Measurements from ENCODE around the gene SNX7.

Gene SNX7

DNA sequence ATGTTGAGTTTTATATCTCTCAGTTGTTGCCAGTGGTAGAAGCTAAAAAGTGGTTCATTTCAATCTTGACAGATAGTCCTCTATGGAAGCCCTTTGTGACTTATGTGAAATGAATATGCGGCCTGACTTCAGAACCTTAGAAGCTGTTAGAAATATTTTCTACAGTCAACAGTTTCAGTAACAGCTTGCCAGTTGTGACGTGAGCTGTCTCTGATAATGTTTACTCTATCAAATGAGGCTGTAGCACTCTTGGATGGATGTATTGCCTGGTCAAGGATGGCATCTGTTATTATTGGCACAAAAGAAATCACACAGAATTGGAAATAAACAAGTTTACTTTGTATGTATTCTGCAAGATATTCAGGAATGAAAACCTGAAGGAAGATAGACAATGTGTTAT, 31.9 kb downstream of the SNX7 start:
- no peak for ATAC-seq (ENCODE audit: insufficient read depth, low read depth)
- DNase-seq = no peak
- no peaks in the 10 kb centered on the region for H4K20me1 ChIP-seq (ENCODE audit: insufficient read depth, low read length)

DNA sequence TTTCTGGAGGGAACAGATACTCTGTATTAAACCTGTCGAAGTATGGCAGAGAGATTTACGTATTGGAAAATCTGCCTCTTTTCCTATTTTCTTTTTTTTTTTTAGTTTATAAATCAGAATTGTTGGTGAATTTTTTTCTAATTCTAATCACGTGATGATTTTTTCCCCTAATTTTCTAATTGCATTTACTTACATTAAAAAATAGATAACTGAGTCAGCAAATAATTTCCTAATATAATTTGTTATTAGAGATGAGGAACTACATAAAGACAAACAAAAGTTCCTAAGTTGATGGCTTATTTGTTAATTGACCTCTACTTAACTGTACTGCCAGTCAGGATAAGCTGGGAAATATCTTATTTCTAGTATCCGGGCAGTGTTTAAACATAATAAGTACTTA, 34.6 kb downstream of the SNX7 start:
- Histone ChIP-seq H3K4me1 (ENCODE audit: insufficient read depth, low read length) (no peaks in the 10 kb centered on the region), H3K36me3 (ENCODE audit: insufficient read depth, low read length) (no peaks in the 10 kb centered on the region), H3K4me2 (ENCODE audit: insufficient read depth, low read length) (no peak overlapping the region), H3K9me3 (ENCODE audit: insufficient read depth, low read length, severe bottlenecking) (no peaks in the 10 kb centered on the region), H3K4me3 (ENCODE audit: low read depth in 1 of 2, low read length in 2 of 2) (no peak overlapping the region), H3K9ac (ENCODE audit: low read depth, low read length) (no peak overlapping the region), H3K27ac (ENCODE audit: low read length) (no peak overlapping the region), H3K27me3 (ENCODE audit: insufficient read depth, low read length, poor library complexity) (no peaks in the 10 kb centered on the region), H4K20me1 (ENCODE audit: insufficient read depth, low read length) (no peaks in the 10 kb centered on the region), H2AFZ (ENCODE audit: low read depth, low read length) (no peak overlapping the region), H3K79me2 (ENCODE audit: insufficient read depth, low read length) (no peaks in the 10 kb centered on the region)
- ATAC-seq (ENCODE audit: insufficient read depth, low read depth) = no peak
- DNase-seq = no peak
- TF ChIP-seq, protein P1, sequence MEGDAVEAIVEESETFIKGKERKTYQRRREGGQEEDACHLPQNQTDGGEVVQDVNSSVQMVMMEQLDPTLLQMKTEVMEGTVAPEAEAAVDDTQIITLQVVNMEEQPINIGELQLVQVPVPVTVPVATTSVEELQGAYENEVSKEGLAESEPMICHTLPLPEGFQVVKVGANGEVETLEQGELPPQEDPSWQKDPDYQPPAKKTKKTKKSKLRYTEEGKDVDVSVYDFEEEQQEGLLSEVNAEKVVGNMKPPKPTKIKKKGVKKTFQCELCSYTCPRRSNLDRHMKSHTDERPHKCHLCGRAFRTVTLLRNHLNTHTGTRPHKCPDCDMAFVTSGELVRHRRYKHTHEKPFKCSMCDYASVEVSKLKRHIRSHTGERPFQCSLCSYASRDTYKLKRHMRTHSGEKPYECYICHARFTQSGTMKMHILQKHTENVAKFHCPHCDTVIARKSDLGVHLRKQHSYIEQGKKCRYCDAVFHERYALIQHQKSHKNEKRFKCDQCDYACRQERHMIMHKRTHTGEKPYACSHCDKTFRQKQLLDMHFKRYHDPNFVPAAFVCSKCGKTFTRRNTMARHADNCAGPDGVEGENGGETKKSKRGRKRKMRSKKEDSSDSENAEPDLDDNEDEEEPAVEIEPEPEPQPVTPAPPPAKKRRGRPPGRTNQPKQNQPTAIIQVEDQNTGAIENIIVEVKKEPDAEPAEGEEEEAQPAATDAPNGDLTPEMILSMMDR (IDR thresholded peaks at IDR 0.05; ENCODE audit: borderline replicate concordance, extremely low read depth, low read length, poor library complexity, severe bottlenecking) = no peak
- TF ChIP-seq EZH2 (IDR thresholded peaks at IDR 0.05; ENCODE audit: borderline replicate concordance, low read depth, low read length, severe bottlenecking) = no peak

More for the DNA sequence above, 31.9 kb downstream of the SNX7 start:
- H3K4me2 ChIP-seq (ENCODE audit: insufficient read depth, low read length) = no peak overlapping the region
- H3K4me1 ChIP-seq (ENCODE audit: insufficient read depth, low read length) = no peaks in the 10 kb centered on the region
- H3K4me3 ChIP-seq (ENCODE audit: low read depth in 1 of 2, low read length in 2 of 2) = no peak overlapping the region
- H3K36me3 ChIP-seq (ENCODE audit: insufficient read depth, low read length) = no peaks in the 10 kb centered on the region
- no peak for TF ChIP-seq EZH2 (IDR thresholded peaks at IDR 0.05; ENCODE audit: borderline replicate concordance, low read depth, low read length, severe bottlenecking)
- TF ChIP-seq, protein P1 (IDR thresholded peaks at IDR 0.05; ENCODE audit: borderline replicate concordance, extremely low read depth, low read length, poor library complexity, severe bottlenecking) = no peak
- H3K27ac ChIP-seq (ENCODE audit: low read length) = no peak overlapping the region
- H3K27me3 ChIP-seq (ENCODE audit: insufficient read depth, low read length, poor library complexity) = no peaks in the 10 kb centered on the region
- no peak overlapping the region for H2AFZ ChIP-seq (ENCODE audit: low read depth, low read length)
- H3K79me2 ChIP-seq (ENCODE audit: insufficient read depth, low read length) = no peaks in the 10 kb centered on the region
- H3K9me3 ChIP-seq (ENCODE audit: insufficient read depth, low read length, severe bottlenecking) = no peaks in the 10 kb centered on the region
- no peak overlapping the region for H3K9ac ChIP-seq (ENCODE audit: low read depth, low read length)

DNA sequence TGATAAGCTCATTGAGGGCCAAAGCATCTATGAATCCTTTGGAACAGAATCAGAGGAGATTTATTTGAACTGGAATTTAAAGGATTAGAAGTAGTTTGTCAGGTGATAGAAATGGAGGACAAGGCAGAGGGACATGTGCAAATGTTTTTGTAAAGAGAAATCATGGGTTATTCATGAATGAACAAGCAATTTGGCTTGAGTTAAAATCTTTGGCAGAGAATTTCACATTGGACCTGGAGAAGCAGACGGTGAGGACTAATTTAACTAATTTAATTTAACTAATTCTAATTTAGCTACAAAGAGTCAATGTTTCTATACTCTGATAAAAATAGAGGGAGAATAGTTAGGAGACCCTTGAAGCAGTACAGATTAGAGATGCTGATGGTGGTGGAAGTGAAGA, 36.3 kb downstream of the SNX7 start:
- no peaks in the 10 kb centered on the region for H3K79me2 ChIP-seq (ENCODE audit: insufficient read depth, low read length)
- H3K27ac ChIP-seq (ENCODE audit: low read length) = no peak overlapping the region
- no peak overlapping the region for H3K4me2 ChIP-seq (ENCODE audit: insufficient read depth, low read length)
- H3K36me3 ChIP-seq (ENCODE audit: insufficient read depth, low read length) = no peaks in the 10 kb centered on the region
- H4K20me1 ChIP-seq (ENCODE audit: insufficient read depth, low read length) = no peaks in the 10 kb centered on the region
- no peak overlapping the region for H3K4me3 ChIP-seq (ENCODE audit: low read depth in 1 of 2, low read length in 2 of 2)
- ATAC-seq (ENCODE audit: insufficient read depth, low read depth) = no peak
- H2AFZ ChIP-seq (ENCODE audit: low read depth, low read length) = no peak overlapping the region
- H3K4me1 ChIP-seq (ENCODE audit: insufficient read depth, low read length) = no peaks in the 10 kb centered on the region
- DNase-seq = no peak
- H3K9me3 ChIP-seq (ENCODE audit: insufficient read depth, low read length, severe bottlenecking) = no peaks in the 10 kb centered on the region
- no peak overlapping the region for H3K9ac ChIP-seq (ENCODE audit: low read depth, low read length)
- TF ChIP-seq EZH2 (IDR thresholded peaks at IDR 0.05; ENCODE audit: borderline replicate concordance, low read depth, low read length, severe bottlenecking) = no peak
- TF ChIP-seq, protein P1 (IDR thresholded peaks at IDR 0.05; ENCODE audit: borderline replicate concordance, extremely low read depth, low read length, poor library complexity, severe bottlenecking) = no peak
- no peaks in the 10 kb centered on the region for H3K27me3 ChIP-seq (ENCODE audit: insufficient read depth, low read length, poor library complexity)

DNA sequence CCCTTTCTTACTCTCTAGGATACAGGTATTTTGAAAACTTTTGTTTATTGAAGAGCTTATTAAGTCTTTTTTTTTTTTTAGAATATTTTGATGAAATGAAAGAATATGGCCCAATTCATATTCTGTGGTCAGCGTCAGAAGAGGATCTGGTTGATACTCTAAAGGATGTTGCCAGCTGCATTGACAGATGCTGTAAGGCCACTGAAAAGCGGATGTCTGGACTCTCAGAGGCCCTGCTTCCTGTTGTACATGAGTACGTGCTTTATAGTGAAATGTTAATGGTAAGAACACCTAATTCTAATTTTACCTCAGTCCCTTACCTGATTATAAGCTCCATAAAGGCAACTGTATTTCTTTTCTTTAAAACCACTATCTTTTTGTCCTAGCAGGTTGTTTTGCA, 37.1 kb downstream of the SNX7 start:
- Histone ChIP-seq H3K27me3 (ENCODE audit: insufficient read depth, low read length, poor library complexity) (no peaks in the 10 kb centered on the region), H3K79me2 (ENCODE audit: insufficient read depth, low read length) (no peaks in the 10 kb centered on the region), H3K4me2 (ENCODE audit: insufficient read depth, low read length) (no peak overlapping the region), H4K20me1 (ENCODE audit: insufficient read depth, low read length) (no peaks in the 10 kb centered on the region), H3K27ac (ENCODE audit: low read length) (no peak overlapping the region), H3K9me3 (ENCODE audit: insufficient read depth, low read length, severe bottlenecking) (no peaks in the 10 kb centered on the region), H3K4me3 (ENCODE audit: low read depth in 1 of 2, low read length in 2 of 2) (no peak overlapping the region), H3K36me3 (ENCODE audit: insufficient read depth, low read length) (no peaks in the 10 kb centered on the region), H3K4me1 (ENCODE audit: insufficient read depth, low read length) (no peaks in the 10 kb centered on the region), H2AFZ (ENCODE audit: low read depth, low read length) (no peak overlapping the region), H3K9ac (ENCODE audit: low read depth, low read length) (no peak overlapping the region)
- DNase-seq (no peak), ATAC-seq (ENCODE audit: insufficient read depth, low read depth) (no peak)
- TF ChIP-seq, protein P1 (IDR thresholded peaks at IDR 0.05; ENCODE audit: borderline replicate concordance, extremely low read depth, low read length, poor library complexity, severe bottlenecking) = no peak
- no peak for TF ChIP-seq EZH2 (IDR thresholded peaks at IDR 0.05; ENCODE audit: borderline replicate concordance, low read depth, low read length, severe bottlenecking)
